ENCODE results near the gene PLAU. TPM values are rescaled to one million over a fixed set of nuclear protein-coding genes. Genes with fewer than 3 reads are reported as not detected.

PLAU gene
- total RNA-seq, 4 donors from 2014 or later, result 8.8 to 15.9 (median 11.9) TPM

DNA sequence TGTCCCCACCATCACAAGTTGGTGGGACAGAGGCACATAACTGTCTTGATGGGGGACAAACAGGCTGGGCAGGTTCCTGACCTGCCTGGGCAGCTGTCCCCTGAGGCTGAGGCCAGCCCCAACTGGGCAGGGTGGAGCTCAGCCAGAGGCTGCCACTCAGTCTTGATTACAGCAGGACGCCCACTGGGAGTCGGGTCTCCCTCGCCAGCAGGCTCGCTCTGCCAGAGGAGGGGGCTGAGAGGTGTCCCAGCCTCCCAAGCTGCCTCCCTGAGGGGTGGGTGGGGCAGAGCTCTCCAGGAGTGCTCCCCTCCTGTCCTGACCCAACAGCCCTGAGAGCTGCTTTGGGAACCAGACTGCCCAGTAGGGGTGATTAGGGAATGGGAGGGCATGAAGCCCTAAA lies 34.8 kb upstream of the PLAU start:
- Histone ChIP-seq H3K36me3 (peaks cover 0 to 16% (median 0%) of the 10 kb centered on the region in 3 donors), H3K4me1 (peaks cover 36 to 68% (median 45%) of the 10 kb centered on the region in 3 donors), H3K27ac (peak overlapping the region; percentile 59 to 89 (median 63)), H3K9me3 (no peaks in the 10 kb centered on the region), H3K4me3 (no peak overlapping the region), H3K27me3 (no peaks in the 10 kb centered on the region)
- TF ChIP-seq POLR2A (IDR thresholded peaks at IDR 0.05) (no peak), CTCF (IDR thresholded peaks at IDR 0.05) (no peak)
- no CpG with 5 or more reads among the region's 4 CpGs for WGBS, 2 donors
- no peak for DNase-seq
- intact Hi-C loops (cut with DNase I), result no loop called here

DNA sequence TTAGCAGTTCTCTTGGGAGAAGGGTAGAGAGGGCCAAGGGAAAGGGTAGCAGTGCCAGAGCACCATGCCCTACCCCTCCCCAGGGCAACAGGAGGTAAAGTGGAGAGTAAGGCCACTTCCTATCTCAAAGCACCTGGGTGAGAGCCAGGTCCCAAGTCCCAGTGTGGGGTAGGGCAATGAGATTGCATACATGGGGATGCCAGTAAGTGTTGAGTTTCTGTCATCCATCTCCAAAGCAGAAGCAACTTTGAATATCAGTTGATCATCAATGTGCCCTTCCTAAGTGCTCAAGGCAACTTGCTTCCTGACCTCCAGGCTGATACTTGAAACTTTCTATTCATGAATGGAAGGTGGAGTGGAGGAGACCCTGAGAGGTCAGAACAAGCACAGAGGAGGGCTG lies 34.4 kb upstream of the PLAU start:
- intact Hi-C loops (cut with DNase I), result no loop called here
- no peaks in the 10 kb centered on the region for H3K27me3 ChIP-seq

DNA sequence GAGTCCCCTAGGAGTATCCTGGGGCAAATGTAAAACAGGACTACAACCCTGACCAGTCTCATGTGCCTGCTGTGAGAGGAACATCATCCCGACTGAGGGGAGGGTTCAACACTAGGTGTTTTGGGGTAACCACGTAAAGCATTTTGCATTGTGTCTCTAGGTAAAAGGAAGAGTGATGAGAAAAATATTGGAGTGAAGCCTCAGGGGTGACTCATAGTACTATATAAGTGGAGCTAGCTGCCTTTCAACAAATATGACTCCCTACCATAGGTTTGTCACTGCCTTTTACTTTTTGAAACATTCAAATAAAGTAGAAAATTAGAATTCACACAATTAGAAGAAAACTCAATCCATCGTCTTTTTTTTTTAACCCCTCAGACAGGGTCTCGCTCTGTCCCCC lies 34.0 kb upstream of the PLAU start:
- WGBS, 2 donors, result 56 to 69% methylated on average over 4 of the region's 4 CpGs
- H3K36me3 ChIP-seq, result peaks cover 0 to 8% (median 0%) of the 10 kb centered on the region in 3 donors
- H3K9me3 ChIP-seq, result no peaks in the 10 kb centered on the region
- H3K4me3 ChIP-seq, result no peak overlapping the region
- peak overlapping the region; percentile 59 to 89 (median 63) for H3K27ac ChIP-seq
- TF ChIP-seq POLR2A (IDR thresholded peaks at IDR 0.05) (no peak), CTCF (IDR thresholded peaks at IDR 0.05) (no peak)
- peaks cover 35 to 60% (median 37%) of the 10 kb centered on the region in 3 donors for H3K4me1 ChIP-seq
- intact Hi-C loops (cut with DNase I), result no loop called here
- no peak for DNase-seq
- no peaks in the 10 kb centered on the region for H3K27me3 ChIP-seq

More for the DNA sequence above, 34.4 kb upstream of the PLAU start:
- TF ChIP-seq POLR2A (IDR thresholded peaks at IDR 0.05) (no peak), CTCF (IDR thresholded peaks at IDR 0.05) (no peak)
- DNase-seq, result no peak
- Histone ChIP-seq H3K4me3 (no peak overlapping the region), H3K36me3 (peaks cover 0 to 12% (median 0%) of the 10 kb centered on the region in 3 donors), H3K4me1 (peaks cover 36 to 64% (median 41%) of the 10 kb centered on the region in 3 donors), H3K27ac (peak overlapping the region; percentile 59 to 89 (median 63)), H3K9me3 (no peaks in the 10 kb centered on the region)

- intact Hi-C loops (cut with DNase I), result no loop called here
- H3K4me3 ChIP-seq, result no peak overlapping the region
- H3K36me3 ChIP-seq, result peaks cover 0 to 1% (median 0%) of the 10 kb centered on the region in 3 donors
- no peaks in the 10 kb centered on the region for H3K9me3 ChIP-seq
- DNase-seq, result no peak
- WGBS, 2 donors, result 87 to 94% methylated on average over 9 of the region's 9 CpGs
- H3K27ac ChIP-seq, result peak overlapping the region in 1 of 4 donors; percentile 89
- peaks cover 28 to 53% (median 32%) of the 10 kb centered on the region in 3 donors for H3K4me1 ChIP-seq
- TF ChIP-seq CTCF (IDR thresholded peaks at IDR 0.05), result no peak
- no peak for TF ChIP-seq POLR2A (IDR thresholded peaks at IDR 0.05)
- H3K27me3 ChIP-seq, result no peaks in the 10 kb centered on the region
Observed at GRCh38 chr10:73877533-73878160, 33.3 kb upstream of the PLAU start.

DNA sequence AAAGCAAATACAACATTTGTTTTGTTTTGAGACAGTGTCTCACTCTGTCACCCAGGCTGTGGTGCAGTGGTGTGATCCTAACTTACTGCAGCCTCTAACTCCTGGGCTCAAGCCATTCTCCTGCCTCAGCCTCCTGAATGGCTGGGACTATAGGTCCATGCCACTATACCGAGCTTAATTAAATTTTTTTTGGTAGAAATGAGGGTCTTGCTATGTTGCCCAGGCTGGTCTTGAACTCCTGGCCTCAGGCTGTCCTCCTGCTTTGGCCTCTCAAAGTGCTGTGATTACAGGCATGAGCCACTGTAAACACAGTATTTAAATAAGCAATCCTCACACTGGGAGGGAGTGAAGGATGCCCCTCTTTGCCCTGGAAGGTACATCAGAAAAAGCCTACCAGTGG lies 32.6 kb upstream of the PLAU start:
- Histone ChIP-seq H3K4me3 (no peak overlapping the region), H3K27me3 (no peaks in the 10 kb centered on the region), H3K4me1 (peaks cover 21 to 46% (median 25%) of the 10 kb centered on the region in 3 donors), H3K9me3 (no peaks in the 10 kb centered on the region), H3K36me3 (no peaks in the 10 kb centered on the region), H3K27ac (no peak overlapping the region)
- WGBS, 2 donors, result 86 to 92% methylated on average over 1 of the region's 1 CpG
- intact Hi-C loops (cut with DNase I), result no loop called here
- TF ChIP-seq CTCF (IDR thresholded peaks at IDR 0.05), result no peak
- no peak for TF ChIP-seq POLR2A (IDR thresholded peaks at IDR 0.05)
- no peak for DNase-seq
